GM18951 (cell line): ENCODE data around the gene MYL11.
"Not testable (repeated sequence)": the region's sequence is repeated elsewhere in the genome, so short reads cannot be mapped to it uniquely, and the experiment has no call there.

Experiments used
- POLR2A ChIP-seq: IDR thresholded peaks from 4 replicates; pipeline ENCODE4 v1.6.1; 2011; ENCODE audit warnings: mild to moderate bottlenecking; ENCODE audit not compliant: insufficient read length, insufficient read depth; ENCODE audit errors: extremely low read depth
- in situ Hi-C: fragments of 300-500 bp; cut with MboI; formaldehyde crosslinking; loops from one replicate; pipeline ENCODE4 v1.12.0; 2022; ENCODE audit warnings: low sequenced_read_pairs, mixed read lengths, inconsistent platforms; ENCODE audit not compliant: unreplicated experiment

MYL11 gene

DNA sequence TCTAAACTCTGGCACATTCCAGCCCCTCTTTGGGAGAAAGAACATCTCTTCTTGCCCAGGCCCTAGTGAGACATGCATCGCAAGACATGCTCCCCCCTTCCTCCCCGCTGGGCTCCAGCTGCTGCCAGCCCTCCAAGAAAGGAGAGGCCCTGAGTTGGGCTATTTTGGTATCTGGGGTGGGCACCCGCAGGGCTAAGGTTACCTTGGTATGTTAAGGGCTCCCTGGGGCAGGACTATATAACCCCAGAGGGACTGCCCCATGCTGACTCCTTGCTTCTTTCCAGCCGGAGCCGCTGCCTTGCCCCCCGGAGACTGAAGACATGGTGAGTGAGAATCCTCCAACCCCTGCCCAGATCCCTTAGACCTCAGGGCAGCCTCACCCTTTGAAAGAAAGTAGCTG, at the start of gene MYL11:
Gene MYL11, plus strand, starts transcription at position 265 of the 400 bp plus-strand sequence. Its CDS starts 56 bp downstream, at position 321.
- no peak for TF ChIP-seq POLR2A
- in situ Hi-C loops = no loop called here

DNA sequence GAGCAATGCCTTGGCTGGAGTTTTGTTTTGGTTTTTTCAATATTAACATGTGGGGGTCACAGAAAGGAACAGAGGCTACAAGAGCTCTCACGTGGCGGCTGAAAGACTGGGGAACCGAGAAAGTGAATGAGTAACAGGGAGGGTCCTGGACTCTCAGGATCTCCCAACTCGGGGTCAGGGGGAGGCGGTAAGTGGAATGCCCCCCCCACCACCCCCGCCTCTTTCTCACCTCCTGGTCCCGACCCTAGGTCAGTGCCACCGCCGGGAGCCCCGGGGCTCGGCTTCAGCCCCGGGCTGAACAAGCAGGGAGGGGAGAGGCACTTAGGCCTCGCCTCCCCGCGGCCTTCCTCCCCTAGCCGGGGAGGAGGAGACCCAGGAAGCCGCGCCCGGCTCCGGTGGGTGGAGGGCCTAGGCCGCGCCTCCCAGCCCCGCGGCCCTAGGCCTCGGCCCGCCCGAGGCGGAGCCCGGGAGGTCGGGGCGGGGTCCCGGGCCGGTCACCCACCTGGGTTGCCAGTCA, 40.1 kb upstream of the MYL11 start:
- peak; percentile 5 for TF ChIP-seq POLR2A
- in situ Hi-C loops = not testable (repeated sequence)

DNA sequence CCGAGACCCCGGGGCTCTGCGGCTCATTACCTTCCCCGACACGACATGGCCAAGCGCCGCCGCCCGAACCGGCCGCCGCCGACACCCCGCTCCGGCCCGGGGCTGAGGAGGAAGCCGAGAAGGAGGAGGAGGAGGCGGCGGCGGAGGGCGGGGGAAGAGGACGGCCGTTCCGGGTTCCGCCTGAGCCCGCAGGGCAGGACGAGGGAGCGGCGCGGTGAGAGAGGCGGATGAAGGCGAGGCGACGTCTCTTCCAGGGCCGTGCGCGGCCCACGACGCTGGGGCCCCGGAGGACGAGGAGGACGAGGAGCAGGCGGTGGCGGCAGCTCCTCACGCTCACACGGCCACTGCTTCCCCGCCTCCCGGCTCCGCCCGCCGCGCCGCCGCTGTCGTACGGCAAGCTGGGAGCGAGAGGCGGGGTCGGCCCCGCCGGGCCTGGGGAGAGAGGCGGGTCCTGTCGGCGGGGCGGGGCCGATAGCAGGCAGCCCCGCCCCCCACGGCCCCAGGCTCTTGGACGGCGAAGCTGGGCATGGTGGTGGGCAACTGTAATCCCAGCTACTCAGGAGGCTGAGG, 39.5 kb upstream of the MYL11 start:
- in situ Hi-C loops = not testable (repeated sequence)
- peak; percentile 72 for TF ChIP-seq POLR2A

DNA sequence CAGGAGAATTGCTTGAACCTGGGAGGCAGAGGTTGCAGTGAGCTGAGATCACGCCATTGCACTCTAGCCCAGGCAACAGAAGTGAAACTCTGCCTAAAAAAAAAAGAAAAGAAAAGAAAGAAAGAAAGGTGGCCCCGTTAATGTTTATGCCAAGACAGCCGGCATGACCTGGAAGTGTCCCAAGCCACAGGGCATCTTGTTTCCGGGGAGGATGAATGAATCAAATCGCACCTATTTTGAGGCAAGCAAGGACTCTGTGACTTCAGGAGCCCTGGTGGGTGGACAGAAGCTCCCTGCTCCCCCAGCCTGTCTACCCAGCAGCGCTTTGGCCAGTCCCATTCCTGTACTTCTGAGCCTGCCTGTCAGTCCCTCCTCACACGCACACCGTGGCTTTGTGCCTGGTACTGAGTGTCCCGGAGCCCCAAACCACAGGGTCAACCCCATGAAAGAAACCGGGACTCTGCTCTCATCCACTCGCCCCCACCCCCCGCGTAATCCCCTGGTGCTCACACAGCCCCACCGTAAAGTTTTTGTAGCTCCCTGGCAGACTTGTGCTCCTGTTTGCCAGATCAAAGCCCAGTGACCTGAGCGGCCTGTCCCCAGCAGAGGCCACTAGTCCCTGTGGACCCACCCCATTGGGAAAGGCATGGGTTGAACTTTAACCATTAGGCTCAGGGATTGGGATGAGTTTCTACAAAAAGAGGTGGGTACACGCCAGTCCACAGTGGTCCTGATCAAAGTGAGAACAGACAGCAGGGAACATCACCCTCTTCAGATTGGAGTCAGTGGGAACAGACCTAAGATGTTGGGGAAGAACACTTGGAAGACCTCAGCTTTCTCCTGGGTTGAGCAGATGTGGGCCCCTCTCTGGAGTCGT, 38.8 kb upstream of the MYL11 start:
- no peak for TF ChIP-seq POLR2A

DNA sequence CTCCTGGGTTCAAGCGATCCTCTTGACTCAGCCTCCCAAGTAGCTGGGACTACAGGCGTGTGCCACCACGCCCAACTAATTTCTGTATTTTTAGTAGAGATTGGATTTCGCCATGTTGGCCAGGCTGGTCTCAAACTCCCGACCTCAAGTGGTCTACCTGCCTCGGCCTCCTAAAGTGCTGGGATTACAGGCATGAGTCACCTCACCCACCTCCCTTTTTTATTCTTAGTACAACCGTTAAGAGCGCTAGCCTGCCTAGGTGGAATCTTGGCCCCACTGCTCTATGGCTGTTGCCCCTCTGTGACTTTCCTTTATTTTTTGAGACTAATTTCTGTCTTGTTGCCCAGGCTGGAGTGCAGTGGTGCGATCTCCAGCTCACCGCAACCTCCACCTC, 36.6 kb upstream of the MYL11 start:
- in situ Hi-C loops = not testable (repeated sequence)

More for the DNA sequence above, 38.8 kb upstream of the MYL11 start:
- in situ Hi-C loops = no loop called here

DNA sequence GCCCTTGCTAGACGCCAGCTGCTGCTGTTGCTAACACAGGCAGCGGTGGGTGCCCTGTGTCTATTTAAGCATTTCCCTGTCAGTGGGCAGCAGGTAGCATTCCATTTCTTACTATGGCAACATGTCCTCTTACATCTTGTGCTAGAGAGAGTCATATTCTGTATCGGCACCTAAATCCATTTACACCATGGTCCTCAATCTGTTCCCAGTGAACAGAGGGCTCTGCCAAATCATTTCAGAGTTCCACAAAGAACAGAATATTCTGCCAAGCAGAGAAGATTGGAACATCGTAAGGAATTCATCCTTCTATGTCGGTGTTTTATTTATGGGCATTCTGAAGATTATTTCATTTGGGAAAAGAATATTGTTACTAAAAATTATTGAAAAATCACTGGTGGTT, 35.9 kb upstream of the MYL11 start:
- in situ Hi-C loops = not testable (repeated sequence)

GRCh38 chr16:30340621-30341020, 34.0 kb upstream of the MYL11 start:
- in situ Hi-C loops = no loop called here
- no peak for TF ChIP-seq POLR2A

DNA sequence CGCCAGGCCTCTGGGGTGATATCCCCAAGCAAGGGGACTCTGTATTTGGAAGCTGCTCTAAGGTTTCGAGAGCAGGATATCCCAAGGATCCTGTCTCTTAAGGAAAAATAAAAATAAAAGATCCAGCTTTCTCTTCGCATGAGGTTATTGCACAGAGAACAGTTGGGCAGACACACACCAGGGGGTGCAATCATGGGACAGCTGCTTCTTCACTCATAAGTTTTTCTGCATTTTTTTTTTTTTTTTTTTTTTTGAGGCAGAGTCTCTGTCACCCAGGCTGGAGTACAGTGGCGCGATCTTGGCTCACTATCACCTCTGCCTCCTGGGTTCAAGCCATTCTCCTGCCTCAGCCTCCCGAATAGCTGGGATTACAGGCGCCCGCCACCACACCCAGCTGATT, 32.6 kb upstream of the MYL11 start:
- in situ Hi-C loops = not testable (repeated sequence)

DNA sequence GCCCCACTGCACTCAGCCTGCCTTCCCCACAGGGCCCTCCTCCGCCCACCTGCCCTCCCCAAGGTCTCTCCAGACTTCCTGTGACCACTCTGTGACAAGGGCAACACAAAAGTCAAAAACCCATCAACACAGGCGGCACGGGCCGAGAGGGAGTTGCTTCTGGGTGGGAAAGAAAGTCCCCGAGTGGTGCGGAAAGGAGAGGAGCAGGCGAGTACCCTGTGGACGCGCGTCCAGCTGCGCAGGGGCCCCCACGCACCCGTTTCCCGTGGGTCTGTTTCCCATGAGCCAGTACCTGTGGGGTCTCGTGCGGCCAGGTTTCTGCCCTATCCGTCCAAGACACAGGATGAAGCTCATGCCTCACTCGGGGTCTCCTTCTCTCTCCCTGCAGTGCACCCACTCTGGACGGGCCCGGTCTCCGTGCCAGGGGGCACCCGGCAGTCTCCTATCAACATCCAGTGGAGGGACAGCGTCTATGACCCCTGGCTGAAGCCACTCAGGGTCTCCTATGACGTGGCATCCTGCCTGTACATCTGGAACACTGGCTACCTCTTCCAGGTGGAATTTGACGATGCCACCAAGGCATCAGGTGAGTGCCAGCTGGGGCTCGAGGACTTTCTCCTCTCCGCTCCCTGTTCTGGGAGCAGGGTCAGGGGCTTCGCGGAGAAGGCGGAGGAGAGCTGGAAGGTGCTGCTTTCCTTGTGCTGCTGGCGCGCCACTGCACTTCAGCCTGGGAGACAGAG, 31.7 kb upstream of the MYL11 start:
- in situ Hi-C loops = no loop called here
- TF ChIP-seq POLR2A = no peak

- in situ Hi-C loops = not testable (repeated sequence)
These were observed 31.1 kb upstream of the MYL11 start for GRCh38 chr16:30343491-30343820.

- TF ChIP-seq POLR2A = no peak
- in situ Hi-C loops = no loop called here
These were observed 28.3 kb upstream of the MYL11 start for GRCh38 chr16:30346286-30346685.

GRCh38 chr16:30348113-30348512, 26.5 kb upstream of the MYL11 start:
- in situ Hi-C loops = no loop called here

GRCh38 chr16:30348929-30349328, 25.7 kb upstream of the MYL11 start:
- TF ChIP-seq POLR2A = no peak
- in situ Hi-C loops = no loop called here

More at GRCh38 chr16:30348113-30348512, 26.5 kb upstream of the MYL11 start:
- no peak for TF ChIP-seq POLR2A

DNA sequence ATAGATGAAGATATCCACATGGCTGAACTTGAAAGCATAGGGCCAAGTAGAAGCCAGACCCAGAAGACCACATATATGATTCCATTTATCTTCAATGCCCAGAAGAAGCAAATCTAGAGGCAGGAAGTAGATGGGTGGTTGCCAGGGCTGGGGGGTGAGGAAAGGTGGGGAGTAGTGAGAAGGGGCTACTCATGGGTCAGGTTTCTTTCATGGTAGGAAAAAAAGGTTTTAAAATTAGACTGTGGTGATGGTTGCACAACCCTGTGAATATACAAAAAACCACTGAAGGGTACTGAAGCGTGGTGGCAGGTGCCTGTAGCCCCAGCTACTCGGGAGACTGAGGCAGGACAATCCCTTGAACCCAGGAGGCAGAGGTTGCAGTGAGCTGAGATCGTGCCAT, 24.9 kb upstream of the MYL11 start:
- in situ Hi-C loops = no loop called here
- TF ChIP-seq POLR2A = no peak
